H1 (cell line): ENCODE measurements around the gene JMJD7.

Experiments used
- BRCA1 ChIP-seq: IDR thresholded peaks from 2 replicates; pipeline ENCODE4 v1.6.1; 2012; ENCODE audit warnings: low read depth, low read length, improper control_type of control experiment
- CEBPB ChIP-seq: IDR thresholded peaks from 2 replicates; pipeline ENCODE4 v1.6.1; 2012; ENCODE audit warnings: low read depth, low read length
- CREB1 ChIP-seq: IDR thresholded peaks from 2 replicates; pipeline ENCODE4 v1.6.1; 2012; ENCODE audit warnings: inconsistent platforms
- EZH2 ChIP-seq: fragments of 200-600 bp; sonication (generic); IDR thresholded peaks from 2 replicates; pipeline ENCODE4 v1.7.1; 2012; ENCODE audit warnings: low read depth, mild to moderate bottlenecking, moderate library complexity, low read length, inconsistent platforms; ENCODE audit not compliant: severe bottlenecking
- GABPA ChIP-seq: IDR thresholded peaks from 2 replicates; pipeline ENCODE4 v1.6.1; 2011; ENCODE audit warnings: mild to moderate bottlenecking, low read length, moderate library complexity, borderline replicate concordance; ENCODE audit not compliant: insufficient read depth
- KDM1A ChIP-seq: fragments of 200-600, 300-600 bp; sonication (generic); IDR thresholded peaks from 2 replicates; pipeline ENCODE4 v1.7.1; 2016; ENCODE audit warnings: mild to moderate bottlenecking, low read length, borderline replicate concordance
- MAX ChIP-seq: IDR thresholded peaks from 2 replicates; pipeline ENCODE4 v1.6.1; 2012; ENCODE audit warnings: inconsistent platforms
- POLR2A ChIP-seq, 2 experiments: IDR thresholded peaks; 1 replicate in 1 of 2; 2 replicates in 1 of 2; pipeline ENCODE4 v1.6.1; 2011; ENCODE audit warnings: low read depth in 2 of 2, low read length in 2 of 2, mild to moderate bottlenecking in 2 of 2; ENCODE audit errors: control extremely low read depth in 1 of 2
- POLR2AphosphoS5 ChIP-seq: IDR thresholded peaks from 2 replicates; pipeline ENCODE4 v1.6.1; 2011; ENCODE audit warnings: low read depth, low read length
- SIN3A ChIP-seq, 2 experiments: IDR thresholded peaks in 1 of 2; conservative IDR thresholded peaks in 1 of 2; 2 replicates each; pipeline ENCODE4 v1.6.1; 2011 to 2012; ENCODE audit warnings: low read length in 2 of 2, improper control_type of control experiment in 1 of 2, low read depth in 1 of 2, mild to moderate bottlenecking in 1 of 2
- TEAD4 ChIP-seq: IDR thresholded peaks from 2 replicates; pipeline ENCODE4 v1.6.1; 2012; ENCODE audit warnings: low read depth, low read length, inconsistent platforms, mixed read lengths
- USF2 ChIP-seq: IDR thresholded peaks from 2 replicates; pipeline ENCODE4 v1.6.1; 2011; ENCODE audit warnings: low read length, improper control_type of control experiment
- ZNF274 ChIP-seq: IDR thresholded peaks from 2 replicates; pipeline ENCODE4 v1.7.0; 2012; ENCODE audit warnings: low read length, borderline replicate concordance; ENCODE audit errors: extremely low read depth
- TF ChIP-seq, protein P1 (sequence below), 3 experiments: IDR thresholded peaks; 1 replicate in 2 of 3; 2 replicates in 1 of 3; pipeline versions ENCODE4 v1.5.1 to v1.6.1; 2011; ENCODE audit warnings: low read length in 3 of 3, mild to moderate bottlenecking in 3 of 3, inconsistent platforms in 2 of 3, low read depth in 1 of 3, moderate library complexity in 1 of 3; ENCODE audit not compliant: insufficient read depth in 1 of 3; ENCODE audit errors: control extremely low read depth in 1 of 3

GRCh38 chr15:41791547-41791937 lies 36.4 kb upstream of the JMJD7 start:
- TF ChIP-seq ZNF274 (no peak), BRCA1 (no peak), CREB1 (no peak), POLR2AphosphoS5 (no peak), SIN3A (conservative IDR thresholded peaks at IDR 0.05 in 1 of 2, IDR thresholded peaks at IDR 0.05 in 1 of 2; ENCODE audit: low read depth in 1 of 2, low read length in 2 of 2) (no peak), USF2 (no peak), TEAD4 (no peak), EZH2 (no peak), KDM1A (no peak), POLR2A (IDR thresholded peaks at IDR 0.05; ENCODE audit: control extremely low read depth in 1 of 2, low read depth in 2 of 2, low read length in 2 of 2) (no peak), CEBPB (no peak), GABPA (no peak), MAX (no peak)
- TF ChIP-seq, protein P1, sequence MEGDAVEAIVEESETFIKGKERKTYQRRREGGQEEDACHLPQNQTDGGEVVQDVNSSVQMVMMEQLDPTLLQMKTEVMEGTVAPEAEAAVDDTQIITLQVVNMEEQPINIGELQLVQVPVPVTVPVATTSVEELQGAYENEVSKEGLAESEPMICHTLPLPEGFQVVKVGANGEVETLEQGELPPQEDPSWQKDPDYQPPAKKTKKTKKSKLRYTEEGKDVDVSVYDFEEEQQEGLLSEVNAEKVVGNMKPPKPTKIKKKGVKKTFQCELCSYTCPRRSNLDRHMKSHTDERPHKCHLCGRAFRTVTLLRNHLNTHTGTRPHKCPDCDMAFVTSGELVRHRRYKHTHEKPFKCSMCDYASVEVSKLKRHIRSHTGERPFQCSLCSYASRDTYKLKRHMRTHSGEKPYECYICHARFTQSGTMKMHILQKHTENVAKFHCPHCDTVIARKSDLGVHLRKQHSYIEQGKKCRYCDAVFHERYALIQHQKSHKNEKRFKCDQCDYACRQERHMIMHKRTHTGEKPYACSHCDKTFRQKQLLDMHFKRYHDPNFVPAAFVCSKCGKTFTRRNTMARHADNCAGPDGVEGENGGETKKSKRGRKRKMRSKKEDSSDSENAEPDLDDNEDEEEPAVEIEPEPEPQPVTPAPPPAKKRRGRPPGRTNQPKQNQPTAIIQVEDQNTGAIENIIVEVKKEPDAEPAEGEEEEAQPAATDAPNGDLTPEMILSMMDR (IDR thresholded peaks at IDR 0.05; ENCODE audit: control extremely low read depth in 1 of 3, insufficient read depth in 1 of 3, low read depth in 1 of 3, low read length in 3 of 3) = no peak
